HCT116 (cell line): Measurements from ENCODE around the gene C1orf159.

ENCODE experiments used
- CBX3 ChIP-seq: IDR thresholded peaks from 2 replicates; pipeline ENCODE4 v1.6.1; 2012; ENCODE audit warnings: low read depth
- CEBPB ChIP-seq: IDR thresholded peaks from 2 replicates; pipeline ENCODE4 v1.6.1; 2012; ENCODE audit warnings: low read depth
- EZH2phosphoT487 ChIP-seq: fragments of 200-600 bp; IDR thresholded peaks from 2 replicates; pipeline ENCODE4 v1.6.1; 2018; ENCODE audit warnings: antibody characterized with exemption, borderline replicate concordance
- POLR2A ChIP-seq: IDR thresholded peaks from 2 replicates; pipeline ENCODE4 v1.7.0; 2011; ENCODE audit warnings: borderline replicate concordance; ENCODE audit not compliant: insufficient read depth, insufficient read length; ENCODE audit errors: extremely low read depth
- SP1 ChIP-seq: IDR thresholded peaks from 2 replicates; pipeline ENCODE4 v1.6.1; 2012; ENCODE audit warnings: low read depth
- TF ChIP-seq, protein P1 (sequence below): IDR thresholded peaks from 2 replicates; pipeline ENCODE4 v1.6.1; 2012; ENCODE audit warnings: low read depth
- TF ChIP-seq, protein P2 (sequence below): IDR thresholded peaks from 2 replicates; pipeline ENCODE4 v1.6.1; 2012
- TF ChIP-seq, protein P3 (sequence below), 3 experiments: fragments of 200-600 bp in 1 of 3; sonication (generic) in 1 of 3; IDR thresholded peaks in 2 of 3; conservative IDR thresholded peaks in 1 of 3; 2 replicates each; pipeline ENCODE4 v1.5.1; 2012 to 2017; ENCODE audit warnings: low read depth in 2 of 3, low read length in 2 of 3, antibody characterized with exemption in 1 of 3, borderline replicate concordance in 1 of 3, control low read depth in 1 of 3, mild to moderate bottlenecking in 1 of 3, mixed read lengths in 1 of 3, mixed run types in 1 of 3, moderate library complexity in 1 of 3; ENCODE audit not compliant: insufficient read depth in 1 of 3
- TF ChIP-seq, protein P4 (sequence below): IDR thresholded peaks from 2 replicates; pipeline ENCODE4 v1.6.1; 2012

DNA sequence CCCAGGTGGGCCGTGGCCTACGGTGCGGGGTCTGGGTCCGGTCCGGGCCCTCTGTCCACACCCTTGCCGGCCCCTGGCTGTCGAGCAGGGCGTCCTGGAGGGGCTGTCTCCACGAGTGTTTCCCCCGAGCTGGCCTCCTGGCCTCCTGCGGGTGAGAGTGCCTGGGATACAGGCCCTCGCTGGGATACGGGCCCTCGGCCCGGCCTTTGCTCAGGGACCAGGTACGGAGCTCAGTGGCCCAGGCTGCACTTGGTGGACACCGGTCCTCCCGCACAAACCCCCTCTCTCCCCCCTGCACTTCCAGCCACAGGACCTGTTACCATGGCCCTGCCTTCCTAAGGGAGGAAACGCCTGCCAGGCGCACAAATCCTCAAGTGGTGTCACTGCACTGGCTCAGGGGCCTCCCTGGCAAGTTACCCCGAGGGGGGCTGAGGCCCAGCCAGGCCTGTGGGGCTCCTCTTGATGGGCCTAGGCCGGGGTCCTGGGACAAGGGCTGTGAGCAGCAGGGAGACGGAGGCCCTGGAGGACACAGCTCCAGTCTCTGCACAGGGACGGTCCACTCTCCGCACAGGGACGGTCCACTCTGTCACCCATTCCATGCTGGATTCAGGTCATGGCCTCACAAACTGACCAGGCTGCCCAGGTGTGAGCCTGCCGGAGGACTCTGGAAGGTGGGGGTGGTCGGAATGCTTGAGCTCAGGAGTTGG is 23.6 kb downstream of the C1orf159 start:
- TF ChIP-seq, protein P1, sequence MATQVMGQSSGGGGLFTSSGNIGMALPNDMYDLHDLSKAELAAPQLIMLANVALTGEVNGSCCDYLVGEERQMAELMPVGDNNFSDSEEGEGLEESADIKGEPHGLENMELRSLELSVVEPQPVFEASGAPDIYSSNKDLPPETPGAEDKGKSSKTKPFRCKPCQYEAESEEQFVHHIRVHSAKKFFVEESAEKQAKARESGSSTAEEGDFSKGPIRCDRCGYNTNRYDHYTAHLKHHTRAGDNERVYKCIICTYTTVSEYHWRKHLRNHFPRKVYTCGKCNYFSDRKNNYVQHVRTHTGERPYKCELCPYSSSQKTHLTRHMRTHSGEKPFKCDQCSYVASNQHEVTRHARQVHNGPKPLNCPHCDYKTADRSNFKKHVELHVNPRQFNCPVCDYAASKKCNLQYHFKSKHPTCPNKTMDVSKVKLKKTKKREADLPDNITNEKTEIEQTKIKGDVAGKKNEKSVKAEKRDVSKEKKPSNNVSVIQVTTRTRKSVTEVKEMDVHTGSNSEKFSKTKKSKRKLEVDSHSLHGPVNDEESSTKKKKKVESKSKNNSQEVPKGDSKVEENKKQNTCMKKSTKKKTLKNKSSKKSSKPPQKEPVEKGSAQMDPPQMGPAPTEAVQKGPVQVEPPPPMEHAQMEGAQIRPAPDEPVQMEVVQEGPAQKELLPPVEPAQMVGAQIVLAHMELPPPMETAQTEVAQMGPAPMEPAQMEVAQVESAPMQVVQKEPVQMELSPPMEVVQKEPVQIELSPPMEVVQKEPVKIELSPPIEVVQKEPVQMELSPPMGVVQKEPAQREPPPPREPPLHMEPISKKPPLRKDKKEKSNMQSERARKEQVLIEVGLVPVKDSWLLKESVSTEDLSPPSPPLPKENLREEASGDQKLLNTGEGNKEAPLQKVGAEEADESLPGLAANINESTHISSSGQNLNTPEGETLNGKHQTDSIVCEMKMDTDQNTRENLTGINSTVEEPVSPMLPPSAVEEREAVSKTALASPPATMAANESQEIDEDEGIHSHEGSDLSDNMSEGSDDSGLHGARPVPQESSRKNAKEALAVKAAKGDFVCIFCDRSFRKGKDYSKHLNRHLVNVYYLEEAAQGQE = no peak
- TF ChIP-seq, protein P2, sequence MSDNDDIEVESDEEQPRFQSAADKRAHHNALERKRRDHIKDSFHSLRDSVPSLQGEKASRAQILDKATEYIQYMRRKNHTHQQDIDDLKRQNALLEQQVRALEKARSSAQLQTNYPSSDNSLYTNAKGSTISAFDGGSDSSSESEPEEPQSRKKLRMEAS = no peak
- TF ChIP-seq, protein P3, sequence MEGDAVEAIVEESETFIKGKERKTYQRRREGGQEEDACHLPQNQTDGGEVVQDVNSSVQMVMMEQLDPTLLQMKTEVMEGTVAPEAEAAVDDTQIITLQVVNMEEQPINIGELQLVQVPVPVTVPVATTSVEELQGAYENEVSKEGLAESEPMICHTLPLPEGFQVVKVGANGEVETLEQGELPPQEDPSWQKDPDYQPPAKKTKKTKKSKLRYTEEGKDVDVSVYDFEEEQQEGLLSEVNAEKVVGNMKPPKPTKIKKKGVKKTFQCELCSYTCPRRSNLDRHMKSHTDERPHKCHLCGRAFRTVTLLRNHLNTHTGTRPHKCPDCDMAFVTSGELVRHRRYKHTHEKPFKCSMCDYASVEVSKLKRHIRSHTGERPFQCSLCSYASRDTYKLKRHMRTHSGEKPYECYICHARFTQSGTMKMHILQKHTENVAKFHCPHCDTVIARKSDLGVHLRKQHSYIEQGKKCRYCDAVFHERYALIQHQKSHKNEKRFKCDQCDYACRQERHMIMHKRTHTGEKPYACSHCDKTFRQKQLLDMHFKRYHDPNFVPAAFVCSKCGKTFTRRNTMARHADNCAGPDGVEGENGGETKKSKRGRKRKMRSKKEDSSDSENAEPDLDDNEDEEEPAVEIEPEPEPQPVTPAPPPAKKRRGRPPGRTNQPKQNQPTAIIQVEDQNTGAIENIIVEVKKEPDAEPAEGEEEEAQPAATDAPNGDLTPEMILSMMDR (IDR thresholded peaks at IDR 0.05 in 2 of 3, conservative IDR thresholded peaks at IDR 0.05 in 1 of 3; ENCODE audit: borderline replicate concordance in 1 of 3, insufficient read depth in 1 of 3, low read depth in 2 of 3, low read length in 2 of 3) = no peak
- no peak for TF ChIP-seq CEBPB
- no peak for TF ChIP-seq SP1
- no peak for TF ChIP-seq CBX3
- TF ChIP-seq POLR2A = no peak
- TF ChIP-seq, protein P4, sequence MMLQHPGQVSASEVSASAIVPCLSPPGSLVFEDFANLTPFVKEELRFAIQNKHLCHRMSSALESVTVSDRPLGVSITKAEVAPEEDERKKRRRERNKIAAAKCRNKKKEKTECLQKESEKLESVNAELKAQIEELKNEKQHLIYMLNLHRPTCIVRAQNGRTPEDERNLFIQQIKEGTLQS = no peak
- no peak for TF ChIP-seq EZH2phosphoT487
